Coronary artery (tissue), 2 donors: Measurements from ENCODE around the gene GATAD2A.
"Not testable (repeated sequence)": the region's sequence is repeated elsewhere in the genome, so short reads cannot be mapped to it uniquely, and the experiment has no call there.

Experiments
- DNase-seq: peaks from one replicate; pipeline ENCODE4 v3.0.0-alpha.2; 2017; ENCODE audit warnings: low spot score
- H3K27ac ChIP-seq, 2 donors: fragments of 200-600 bp; sonication (generic); one replicate each; pipeline ENCODE4 v1.5.1; 2016 to 2019
- H3K4me3 ChIP-seq: fragments of 200-600 bp; sonication (generic); 2 replicates; pipeline ENCODE4 v1.5.1; 2016; ENCODE audit warnings: mild to moderate bottlenecking, moderate library complexity
- CTCF ChIP-seq: fragments of 200-600 bp; sonication (generic); IDR thresholded peaks from one replicate; pipeline ENCODE4 v1.5.1; 2019; ENCODE audit warnings: antibody characterized with exemption

Gene GATAD2A

GRCh38 chr19:19471682-19472081, 66.2 kb downstream of the GATAD2A start:
- Histone ChIP-seq H3K4me3 (no peak overlapping the region), H3K27ac (no peak overlapping the region)
- TF ChIP-seq CTCF, result no peak
- DNase-seq, result no peak

- not testable (repeated sequence) for H3K4me3 ChIP-seq, DNase-seq, H3K27ac ChIP-seq
These were observed 66.6 kb downstream of the GATAD2A start for GRCh38 chr19:19472106-19472505.

- no peak for DNase-seq
These were observed 69.7 kb downstream of the GATAD2A start for GRCh38 chr19:19475015-19475765.

DNA sequence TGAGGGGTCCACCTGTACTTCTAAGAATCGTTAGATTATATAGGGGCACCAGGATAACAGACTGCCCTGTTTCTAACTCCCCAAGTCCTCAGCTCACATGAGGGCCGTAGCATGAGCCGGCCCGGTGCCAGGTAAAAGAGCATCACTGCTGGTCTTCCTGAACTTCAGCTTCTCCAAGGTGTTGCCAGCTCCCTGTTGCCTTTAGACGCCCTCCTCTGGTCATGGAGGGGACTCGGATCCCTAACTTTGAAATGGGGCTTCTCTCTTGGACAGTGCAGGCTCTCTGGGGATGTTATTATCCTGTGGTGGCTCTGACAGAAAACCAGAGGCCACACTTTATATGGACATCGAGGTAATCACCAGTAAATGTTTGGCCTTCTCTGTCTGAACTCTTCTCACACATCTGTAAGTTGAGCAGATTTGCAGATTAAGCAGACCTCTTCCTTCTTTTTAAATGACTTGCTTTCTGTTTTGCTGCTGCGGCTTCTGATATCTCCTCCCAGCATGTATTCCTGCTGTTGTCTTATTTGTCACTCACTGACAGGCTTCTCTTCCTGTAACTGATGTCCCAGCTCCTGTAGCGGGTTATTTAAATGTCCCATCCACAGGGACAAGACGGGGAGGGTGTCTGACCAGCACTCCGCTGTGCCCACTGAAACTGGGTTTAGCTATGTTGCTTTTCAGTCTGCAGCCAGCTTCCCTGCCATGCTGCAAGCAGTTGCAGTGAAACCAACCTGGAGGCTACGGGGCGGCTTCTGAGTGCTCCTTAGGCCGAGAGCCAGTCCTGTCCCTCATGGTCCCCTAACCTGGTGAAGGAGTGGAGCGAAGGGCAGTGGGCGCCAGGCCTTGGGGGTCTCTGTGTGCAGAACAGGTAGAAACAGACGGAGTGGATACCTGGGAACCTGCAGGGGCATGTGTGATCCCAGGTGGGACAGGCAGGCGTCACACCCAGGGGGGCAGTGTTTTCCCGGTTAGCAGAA, 70.7 kb downstream of the GATAD2A start:
- DNase-seq, result no peak
- no peak for TF ChIP-seq CTCF
- no peak overlapping the region for H3K4me3 ChIP-seq
- no peak overlapping the region for H3K27ac ChIP-seq

More at GRCh38 chr19:19475015-19475765, 69.7 kb downstream of the GATAD2A start:
- TF ChIP-seq CTCF, result no peak
- Histone ChIP-seq H3K4me3 (no peak overlapping the region), H3K27ac (no peak overlapping the region)

- no peak overlapping the region for H3K4me3 ChIP-seq
- DNase-seq, result no peak
- H3K27ac ChIP-seq, result no peak overlapping the region
These were observed 72.4 kb downstream of the GATAD2A start for GRCh38 chr19:19477705-19478383.

GRCh38 chr19:19480688-19481087, 75.2 kb downstream of the GATAD2A start:
- TF ChIP-seq CTCF, result no peak
- DNase-seq, result no peak
- H3K27ac ChIP-seq, result no peak overlapping the region
- no peak overlapping the region for H3K4me3 ChIP-seq

More at GRCh38 chr19:19477705-19478383, 72.4 kb downstream of the GATAD2A start:
- TF ChIP-seq CTCF, result no peak
